ENCODE results near the gene RNF14.
A peak's percentile ranks its signal among the peaks of the same experiment; 100 is the strongest.

The RNF14 gene

GRCh38 chr5:142007237-142007544 lies 38.3 kb downstream of the RNF14 start:
- TF ChIP-seq TAF1 (IDR thresholded peaks at IDR 0.05; ENCODE audit: low read depth) = no peak
- TF ChIP-seq RAD21 (IDR thresholded peaks at IDR 0.05; ENCODE audit: low read depth) = no peak
- TF ChIP-seq CREB1 (IDR thresholded peaks at IDR 0.05; ENCODE audit: low read depth) = no peak
- no peak for TF ChIP-seq NFIC (IDR thresholded peaks at IDR 0.05)
- TF ChIP-seq CEBPB (IDR thresholded peaks at IDR 0.05) = no peak
- TF ChIP-seq EGR1 (IDR thresholded peaks at IDR 0.05) = no peak
- TF ChIP-seq TCF12 (IDR thresholded peaks at IDR 0.05; ENCODE audit: low read depth) = no peak
- TF ChIP-seq YY1 (IDR thresholded peaks at IDR 0.05; ENCODE audit: low read depth) = no peak
- TF ChIP-seq USF1 (IDR thresholded peaks at IDR 0.05) = no peak

GRCh38 chr5:142008813-142009212 lies 39.9 kb downstream of the RNF14 start:
- TF ChIP-seq TCF12 (IDR thresholded peaks at IDR 0.05; ENCODE audit: low read depth) (no peak), YY1 (IDR thresholded peaks at IDR 0.05; ENCODE audit: low read depth) (no peak), TAF1 (IDR thresholded peaks at IDR 0.05; ENCODE audit: low read depth) (no peak), TEAD4 (IDR thresholded peaks at IDR 0.05) (no peak), EGR1 (IDR thresholded peaks at IDR 0.05) (no peak), MAX (IDR thresholded peaks at IDR 0.05) (no peak), FOXM1 (IDR thresholded peaks at IDR 0.05; ENCODE audit: borderline replicate concordance, low read depth) (no peak), RAD21 (IDR thresholded peaks at IDR 0.05; ENCODE audit: low read depth) (no peak), CEBPB (IDR thresholded peaks at IDR 0.05) (no peak), REST (IDR thresholded peaks at IDR 0.05; ENCODE audit: low read depth) (no peak), NFIC (IDR thresholded peaks at IDR 0.05) (no peak), USF1 (IDR thresholded peaks at IDR 0.05) (no peak), CREB1 (IDR thresholded peaks at IDR 0.05; ENCODE audit: low read depth) (no peak), EP300 (IDR thresholded peaks at IDR 0.05; ENCODE audit: borderline replicate concordance) (no peak), ZBTB7A (IDR thresholded peaks at IDR 0.05; ENCODE audit: low read depth) (no peak)

GRCh38 chr5:142009886-142010285 lies 41.0 kb downstream of the RNF14 start:
- TF ChIP-seq EP300 (IDR thresholded peaks at IDR 0.05; ENCODE audit: borderline replicate concordance) = no peak
- TF ChIP-seq REST (IDR thresholded peaks at IDR 0.05; ENCODE audit: low read depth) = no peak
- no peak for TF ChIP-seq USF1 (IDR thresholded peaks at IDR 0.05)
- no peak for TF ChIP-seq TEAD4 (IDR thresholded peaks at IDR 0.05)
- no peak for TF ChIP-seq ZBTB7A (IDR thresholded peaks at IDR 0.05; ENCODE audit: low read depth)
- no peak for TF ChIP-seq NFIC (IDR thresholded peaks at IDR 0.05)
- TF ChIP-seq TAF1 (IDR thresholded peaks at IDR 0.05; ENCODE audit: low read depth) = no peak
- no peak for TF ChIP-seq CREB1 (IDR thresholded peaks at IDR 0.05; ENCODE audit: low read depth)

GRCh38 chr5:142011572-142012185 lies 42.8 kb downstream of the RNF14 start:
- TF ChIP-seq RAD21 (IDR thresholded peaks at IDR 0.05; ENCODE audit: low read depth) (no peak), YY1 (IDR thresholded peaks at IDR 0.05; ENCODE audit: low read depth) (no peak), NFIC (IDR thresholded peaks at IDR 0.05) (no peak), EP300 (IDR thresholded peaks at IDR 0.05; ENCODE audit: borderline replicate concordance) (no peak), EGR1 (IDR thresholded peaks at IDR 0.05) (no peak), TEAD4 (IDR thresholded peaks at IDR 0.05) (no peak), CEBPB (IDR thresholded peaks at IDR 0.05) (no peak), USF1 (IDR thresholded peaks at IDR 0.05) (no peak), TAF1 (IDR thresholded peaks at IDR 0.05; ENCODE audit: low read depth) (no peak), TCF12 (IDR thresholded peaks at IDR 0.05; ENCODE audit: low read depth) (no peak), MAX (IDR thresholded peaks at IDR 0.05) (no peak)

- TF ChIP-seq TAF1 (IDR thresholded peaks at IDR 0.05; ENCODE audit: low read depth) = no peak
- TF ChIP-seq ZBTB7A (IDR thresholded peaks at IDR 0.05; ENCODE audit: low read depth) = peak; percentile 58; the same call in 1 of the 2 replicates
Observed at GRCh38 chr5:142012186-142012785, 43.4 kb downstream of the RNF14 start.
